Body of pancreas (tissue), 4 donors: ENCODE results near the gene POC1A.

Experiments
- POLR2A ChIP-seq, 3 donors: fragments of 450-650 bp; IDR thresholded peaks; one replicate each; pipeline ENCODE4 v1.6.1; 2016; ENCODE audit warnings: antibody characterized with exemption in 3 of 3, mild to moderate bottlenecking in 2 of 3
- TF ChIP-seq, protein P1 (sequence below), 7 experiments: fragments of 450-650 bp in 4 of 7; fragments of 200-600 bp in 3 of 7; sonication (generic) in 3 of 7; IDR thresholded peaks; one replicate each; pipeline ENCODE4 v1.5.1; 2016 to 2019; ENCODE audit warnings: antibody characterized with exemption in 7 of 7

DNA sequence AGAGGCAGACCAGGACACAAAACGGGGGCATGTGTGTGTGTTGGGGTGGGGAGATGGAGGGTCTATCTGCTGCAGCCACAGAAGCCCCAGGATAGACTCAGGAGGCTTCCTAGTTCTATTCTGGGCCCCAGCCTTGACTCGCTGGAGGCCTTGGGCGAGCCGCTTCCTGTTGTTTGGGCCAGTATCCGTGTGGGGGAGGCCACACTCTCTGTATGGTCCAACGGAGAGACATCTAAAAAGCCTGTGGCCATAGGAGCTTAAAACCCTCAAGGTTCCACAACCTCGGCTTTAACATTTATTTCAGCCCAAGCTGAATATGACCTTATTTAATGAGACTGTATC, 32.8 kb downstream of the POC1A start:
- TF ChIP-seq, protein P1, sequence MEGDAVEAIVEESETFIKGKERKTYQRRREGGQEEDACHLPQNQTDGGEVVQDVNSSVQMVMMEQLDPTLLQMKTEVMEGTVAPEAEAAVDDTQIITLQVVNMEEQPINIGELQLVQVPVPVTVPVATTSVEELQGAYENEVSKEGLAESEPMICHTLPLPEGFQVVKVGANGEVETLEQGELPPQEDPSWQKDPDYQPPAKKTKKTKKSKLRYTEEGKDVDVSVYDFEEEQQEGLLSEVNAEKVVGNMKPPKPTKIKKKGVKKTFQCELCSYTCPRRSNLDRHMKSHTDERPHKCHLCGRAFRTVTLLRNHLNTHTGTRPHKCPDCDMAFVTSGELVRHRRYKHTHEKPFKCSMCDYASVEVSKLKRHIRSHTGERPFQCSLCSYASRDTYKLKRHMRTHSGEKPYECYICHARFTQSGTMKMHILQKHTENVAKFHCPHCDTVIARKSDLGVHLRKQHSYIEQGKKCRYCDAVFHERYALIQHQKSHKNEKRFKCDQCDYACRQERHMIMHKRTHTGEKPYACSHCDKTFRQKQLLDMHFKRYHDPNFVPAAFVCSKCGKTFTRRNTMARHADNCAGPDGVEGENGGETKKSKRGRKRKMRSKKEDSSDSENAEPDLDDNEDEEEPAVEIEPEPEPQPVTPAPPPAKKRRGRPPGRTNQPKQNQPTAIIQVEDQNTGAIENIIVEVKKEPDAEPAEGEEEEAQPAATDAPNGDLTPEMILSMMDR (IDR thresholded peaks at IDR 0.05): no peak
- no peak for TF ChIP-seq POLR2A (IDR thresholded peaks at IDR 0.05)
